HG03108 (cell line): Measurements from ENCODE around the gene SYNGR3.
"Not testable (repeated sequence)": the region's sequence is repeated elsewhere in the genome, so short reads cannot be mapped to it uniquely, and the experiment has no call there.

ENCODE experiments used
- ATAC-seq: cut with Tn5 transposase; IDR thresholded peaks from one replicate; pipeline ENCODE4 v1.9.1; 2021; ENCODE audit warnings: moderate library complexity; ENCODE audit not compliant: unreplicated experiment

The SYNGR3 gene

GRCh38 chr16:2006317-2006716 is 16.5 kb downstream of the SYNGR3 start:
- no peak for ATAC-seq

GRCh38 chr16:2007081-2007836 is 17.5 kb downstream of the SYNGR3 start:
- no peak for ATAC-seq

GRCh38 chr16:2008009-2008526 is 18.3 kb downstream of the SYNGR3 start:
- ATAC-seq: no peak

GRCh38 chr16:2008631-2009163 is 18.9 kb downstream of the SYNGR3 start:
- peak; percentile 6 for ATAC-seq

GRCh38 chr16:2009164-2009711 is 19.5 kb downstream of the SYNGR3 start:
- ATAC-seq: peak; percentile 25

- peak; percentile 69 for ATAC-seq
These were observed 20.2 kb downstream of the SYNGR3 start, which contains the start of gene ZNF598 for GRCh38 chr16:2009791-2010510. ZNF598 (minus strand) TSS chr16:2009821.

GRCh38 chr16:2011726-2012125 is 22.0 kb downstream of the SYNGR3 start:
- not testable (repeated sequence) for ATAC-seq

GRCh38 chr16:2013527-2013926 is 23.8 kb downstream of the SYNGR3 start:
- no peak for ATAC-seq

GRCh38 chr16:2015117-2015946 is 25.6 kb downstream of the SYNGR3 start:
- no peak for ATAC-seq

GRCh38 chr16:2015947-2016208 is 26.1 kb downstream of the SYNGR3 start:
- ATAC-seq: no peak

- ATAC-seq: no peak
These were observed 26.7 kb downstream of the SYNGR3 start for GRCh38 chr16:2016407-2016922.

- no peak for ATAC-seq
These were observed 29.7 kb downstream of the SYNGR3 start, which contains the start of gene NPW for GRCh38 chr16:2019518-2019920. NPW (plus strand) TSS chr16:2019785.

- ATAC-seq: no peak
These were observed 30.4 kb downstream of the SYNGR3 start for GRCh38 chr16:2019921-2020831.

GRCh38 chr16:2022723-2023091 is 32.9 kb downstream of the SYNGR3 start:
- ATAC-seq: peak; percentile 16

- ATAC-seq: peak; percentile 79
These were observed 33.6 kb downstream of the SYNGR3 start for GRCh38 chr16:2023092-2024031.

GRCh38 chr16:2024032-2024420 is 34.3 kb downstream of the SYNGR3 start:
- ATAC-seq: no peak

GRCh38 chr16:2025251-2025650 is 35.5 kb downstream of the SYNGR3 start:
- ATAC-seq: no peak

GRCh38 chr16:2025878-2026460 is 36.2 kb downstream of the SYNGR3 start:
- ATAC-seq: no peak
